Measurements from ENCODE around the gene WASF1. TPM values are rescaled to one million over a fixed set of nuclear protein-coding genes. Genes with fewer than 3 reads are reported as not detected.

Gene WASF1
- total RNA-seq (2014; rRNA removed; shearing (Covaris generic); ENCODE audit: low replicate concordance), result 9.0 and 18.0 TPM in 2 replicates

DNA sequence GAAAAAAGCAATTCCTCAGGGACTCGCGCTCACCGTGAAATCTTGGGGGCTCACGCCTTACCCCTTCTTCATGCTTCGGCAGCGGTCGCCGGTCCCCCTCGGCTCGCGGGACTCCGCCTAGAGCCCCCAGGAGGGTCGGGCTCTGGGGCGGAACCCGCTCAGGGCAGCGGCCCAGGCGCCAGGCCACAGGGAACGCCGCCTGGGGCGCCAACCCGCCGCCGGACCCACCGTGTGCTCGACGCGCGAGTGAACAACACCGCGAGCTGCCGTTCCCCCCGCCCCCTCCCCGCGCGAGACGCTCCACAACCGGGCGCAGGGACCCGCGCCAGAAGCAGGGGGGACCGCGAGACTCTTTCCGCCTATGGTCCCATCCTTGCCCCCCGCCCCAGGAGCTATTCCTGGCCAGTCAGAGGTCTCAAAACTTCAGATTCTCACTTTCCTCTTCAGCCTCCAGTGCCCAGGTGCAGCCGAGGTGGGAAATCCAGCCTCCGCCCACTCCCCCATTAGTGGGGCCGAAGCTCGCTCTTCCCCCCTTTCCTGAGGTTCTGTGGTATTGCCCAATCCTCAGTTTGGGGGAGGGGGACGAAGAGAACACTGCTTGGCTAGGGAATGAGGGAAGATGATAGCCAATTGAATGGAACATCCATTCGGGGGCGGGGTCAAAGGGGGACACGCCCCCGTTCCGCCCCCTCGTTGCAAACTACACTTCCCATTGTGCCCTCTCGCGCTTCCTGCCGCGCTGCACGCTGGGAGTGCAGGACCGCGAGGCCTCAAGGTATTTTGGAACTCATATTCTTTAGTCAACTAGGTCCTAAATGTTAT lies at the start of gene WASF1:
WASF1 (minus strand) TSS at position 265 of the 822 bp plus-strand sequence. CDS start 52,069 bp downstream, outside the sequence.
- Histone ChIP-seq H3K9me2 (replicated peaks; ENCODE audit: insufficient read depth, low read length) (no peaks in the 10 kb centered on the region), H3K9me3 (ENCODE audit: low read length) (no peaks in the 10 kb centered on the region), H2AFZ (ENCODE audit: low read length) (peak within 1 kb of the TSS; percentile 84), H3K79me2 (ENCODE audit: low read length) (peaks cover 82% of the 10 kb centered on the region), H3K36me3 (ENCODE audit: insufficient read depth, low read length) (peaks cover 25% of the 10 kb centered on the region), H3K4me1 (ENCODE audit: low read length) (peaks cover 53% of the 10 kb centered on the region), H3K4me3 (ENCODE audit: low read length) (peak within 1 kb of the TSS; percentile 95), H4K20me1 (ENCODE audit: insufficient read depth, low read depth, low read length) (peaks cover 6% of the 10 kb centered on the region; the same call in 1 of the 2 replicates), H3K4me2 (ENCODE audit: low read depth, low read length, poor library complexity, severe bottlenecking) (peak within 1 kb of the TSS; percentile 88), H3K27me3 (ENCODE audit: low read length) (no peaks in the 10 kb centered on the region), H3K9ac (ENCODE audit: low read length) (peak within 1 kb of the TSS; percentile 93), H3K27ac (ENCODE audit: low read length) (peak within 1 kb of the TSS; percentile 71)
- peak; percentile 97 for DNase-seq

- Histone ChIP-seq H3K4me2 (ENCODE audit: low read depth, low read length, poor library complexity, severe bottlenecking) (no peak overlapping the region), H3K36me3 (ENCODE audit: insufficient read depth, low read length) (peaks cover 48% of the 10 kb centered on the region), H3K27ac (ENCODE audit: low read length) (no peak overlapping the region), H2AFZ (ENCODE audit: low read length) (no peak overlapping the region), H3K9me3 (ENCODE audit: low read length) (no peaks in the 10 kb centered on the region), H4K20me1 (ENCODE audit: insufficient read depth, low read depth, low read length) (no peaks in the 10 kb centered on the region), H3K9me2 (replicated peaks; ENCODE audit: insufficient read depth, low read length) (no peaks in the 10 kb centered on the region), H3K4me3 (ENCODE audit: low read length) (no peak overlapping the region), H3K27me3 (ENCODE audit: low read length) (no peaks in the 10 kb centered on the region), H3K4me1 (ENCODE audit: low read length) (no peaks in the 10 kb centered on the region), H3K79me2 (ENCODE audit: low read length) (peaks cover 20% of the 10 kb centered on the region), H3K9ac (ENCODE audit: low read length) (no peak overlapping the region)
- no peak for DNase-seq
Measured at GRCh38 chr6:110226261-110226660, 46.8 kb upstream of the WASF1 start.

- no peak overlapping the region for H3K27ac ChIP-seq (ENCODE audit: low read length)
- no peak for DNase-seq
- H3K9me3 ChIP-seq (ENCODE audit: low read length), result no peaks in the 10 kb centered on the region
- H3K79me2 ChIP-seq (ENCODE audit: low read length), result peaks cover 23% of the 10 kb centered on the region
- H3K9ac ChIP-seq (ENCODE audit: low read length), result no peak overlapping the region
- H4K20me1 ChIP-seq (ENCODE audit: insufficient read depth, low read depth, low read length), result no peaks in the 10 kb centered on the region
- no peak overlapping the region for H3K4me3 ChIP-seq (ENCODE audit: low read length)
- peaks cover 63% of the 10 kb centered on the region for H3K36me3 ChIP-seq (ENCODE audit: insufficient read depth, low read length)
- no peak overlapping the region for H2AFZ ChIP-seq (ENCODE audit: low read length)
- H3K4me2 ChIP-seq (ENCODE audit: low read depth, low read length, poor library complexity, severe bottlenecking), result no peak overlapping the region
- H3K9me2 ChIP-seq (replicated peaks; ENCODE audit: insufficient read depth, low read length), result no peaks in the 10 kb centered on the region
- H3K4me1 ChIP-seq (ENCODE audit: low read length), result no peaks in the 10 kb centered on the region
- H3K27me3 ChIP-seq (ENCODE audit: low read length), result no peaks in the 10 kb centered on the region
Measured at GRCh38 chr6:110221738-110222137, 42.3 kb upstream of the WASF1 start.

DNA sequence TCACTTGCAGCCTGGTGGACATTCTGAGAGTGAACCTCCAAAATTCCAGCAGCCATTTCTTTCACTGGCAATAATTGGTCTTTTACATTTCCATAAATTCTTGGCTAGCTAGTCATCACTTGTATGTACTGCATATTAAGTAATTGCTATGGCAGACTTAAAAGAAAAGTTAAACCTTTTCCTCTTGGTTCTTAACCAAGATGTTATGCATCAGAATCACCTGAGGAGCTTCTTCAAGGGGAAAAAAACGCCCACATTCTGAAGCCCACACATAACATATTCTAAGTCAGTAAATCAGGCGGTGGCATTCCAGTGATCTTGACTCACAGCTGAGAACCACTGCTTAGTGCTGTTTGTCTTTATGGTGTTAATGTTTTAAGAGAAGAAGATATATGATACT lies 37.8 kb upstream of the WASF1 start:
- no peak overlapping the region for H3K4me3 ChIP-seq (ENCODE audit: low read length)
- no peak overlapping the region for H3K27ac ChIP-seq (ENCODE audit: low read length)
- peaks cover 22% of the 10 kb centered on the region for H3K79me2 ChIP-seq (ENCODE audit: low read length)
- no peaks in the 10 kb centered on the region for H3K4me1 ChIP-seq (ENCODE audit: low read length)
- H3K9ac ChIP-seq (ENCODE audit: low read length), result no peak overlapping the region
- no peak overlapping the region for H3K4me2 ChIP-seq (ENCODE audit: low read depth, low read length, poor library complexity, severe bottlenecking)
- H2AFZ ChIP-seq (ENCODE audit: low read length), result no peak overlapping the region
- H4K20me1 ChIP-seq (ENCODE audit: insufficient read depth, low read depth, low read length), result no peaks in the 10 kb centered on the region
- H3K9me3 ChIP-seq (ENCODE audit: low read length), result no peaks in the 10 kb centered on the region
- no peaks in the 10 kb centered on the region for H3K27me3 ChIP-seq (ENCODE audit: low read length)
- no peak for DNase-seq
- peaks cover 75% of the 10 kb centered on the region for H3K36me3 ChIP-seq (ENCODE audit: insufficient read depth, low read length)
- no peaks in the 10 kb centered on the region for H3K9me2 ChIP-seq (replicated peaks; ENCODE audit: insufficient read depth, low read length)

GRCh38 chr6:110216140-110216539 lies 36.7 kb upstream of the WASF1 start:
- Histone ChIP-seq H3K36me3 (ENCODE audit: insufficient read depth, low read length) (peaks cover 78% of the 10 kb centered on the region), H3K27ac (ENCODE audit: low read length) (no peak overlapping the region), H3K79me2 (ENCODE audit: low read length) (peaks cover 21% of the 10 kb centered on the region), H2AFZ (ENCODE audit: low read length) (no peak overlapping the region), H3K9me2 (replicated peaks; ENCODE audit: insufficient read depth, low read length) (no peaks in the 10 kb centered on the region), H3K4me1 (ENCODE audit: low read length) (no peaks in the 10 kb centered on the region), H3K9me3 (ENCODE audit: low read length) (no peaks in the 10 kb centered on the region), H3K27me3 (ENCODE audit: low read length) (no peaks in the 10 kb centered on the region), H4K20me1 (ENCODE audit: insufficient read depth, low read depth, low read length) (no peaks in the 10 kb centered on the region), H3K9ac (ENCODE audit: low read length) (no peak overlapping the region), H3K4me3 (ENCODE audit: low read length) (no peak overlapping the region), H3K4me2 (ENCODE audit: low read depth, low read length, poor library complexity, severe bottlenecking) (no peak overlapping the region)
- DNase-seq, result no peak

- no peak overlapping the region for H3K4me2 ChIP-seq (ENCODE audit: low read depth, low read length, poor library complexity, severe bottlenecking)
Measured at GRCh38 chr6:110214338-110214737, 34.9 kb upstream of the WASF1 start.

DNA sequence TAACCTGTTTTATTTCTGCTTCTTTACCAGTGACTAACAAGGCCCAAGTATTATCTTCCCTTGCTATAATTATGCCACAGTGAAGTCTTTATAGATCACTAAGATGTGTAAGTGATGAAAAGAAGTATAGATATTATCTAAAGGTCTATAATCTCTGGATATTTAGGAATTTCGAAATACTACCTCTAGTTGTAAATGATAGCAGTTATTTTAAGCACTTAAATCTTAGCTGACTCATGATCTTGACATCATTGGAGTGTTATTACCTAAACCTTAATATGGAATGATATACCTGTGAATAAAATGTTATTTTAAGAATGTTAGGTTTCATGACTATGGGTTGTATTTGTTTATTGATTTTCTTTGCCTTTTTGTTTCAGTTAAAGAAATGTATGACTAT lies 32.3 kb upstream of the WASF1 start:
- Histone ChIP-seq H3K27ac (ENCODE audit: low read length) (no peak overlapping the region), H2AFZ (ENCODE audit: low read length) (no peak overlapping the region), H3K9ac (ENCODE audit: low read length) (no peak overlapping the region), H3K27me3 (ENCODE audit: low read length) (no peaks in the 10 kb centered on the region), H3K4me2 (ENCODE audit: low read depth, low read length, poor library complexity, severe bottlenecking) (no peak overlapping the region), H3K36me3 (ENCODE audit: insufficient read depth, low read length) (peaks cover 73% of the 10 kb centered on the region), H3K4me3 (ENCODE audit: low read length) (no peak overlapping the region), H3K79me2 (ENCODE audit: low read length) (peaks cover 37% of the 10 kb centered on the region), H3K9me2 (replicated peaks; ENCODE audit: insufficient read depth, low read length) (no peaks in the 10 kb centered on the region), H3K9me3 (ENCODE audit: low read length) (no peaks in the 10 kb centered on the region), H4K20me1 (ENCODE audit: insufficient read depth, low read depth, low read length) (no peaks in the 10 kb centered on the region), H3K4me1 (ENCODE audit: low read length) (peaks cover 8% of the 10 kb centered on the region)
- DNase-seq, result no peak

More at GRCh38 chr6:110214338-110214737, 34.9 kb upstream of the WASF1 start:
- peaks cover 77% of the 10 kb centered on the region for H3K36me3 ChIP-seq (ENCODE audit: insufficient read depth, low read length)
- H3K9me3 ChIP-seq (ENCODE audit: low read length), result no peaks in the 10 kb centered on the region
- H3K79me2 ChIP-seq (ENCODE audit: low read length), result peaks cover 15% of the 10 kb centered on the region
- H3K27me3 ChIP-seq (ENCODE audit: low read length), result no peaks in the 10 kb centered on the region
- no peak overlapping the region for H2AFZ ChIP-seq (ENCODE audit: low read length)
- DNase-seq, result no peak
- H3K4me3 ChIP-seq (ENCODE audit: low read length), result no peak overlapping the region
- H4K20me1 ChIP-seq (ENCODE audit: insufficient read depth, low read depth, low read length), result no peaks in the 10 kb centered on the region
- no peaks in the 10 kb centered on the region for H3K9me2 ChIP-seq (replicated peaks; ENCODE audit: insufficient read depth, low read length)
- no peaks in the 10 kb centered on the region for H3K4me1 ChIP-seq (ENCODE audit: low read length)
- H3K9ac ChIP-seq (ENCODE audit: low read length), result no peak overlapping the region
- H3K27ac ChIP-seq (ENCODE audit: low read length), result peak overlapping the region; percentile 17; the same call in 1 of the 2 replicates

DNA sequence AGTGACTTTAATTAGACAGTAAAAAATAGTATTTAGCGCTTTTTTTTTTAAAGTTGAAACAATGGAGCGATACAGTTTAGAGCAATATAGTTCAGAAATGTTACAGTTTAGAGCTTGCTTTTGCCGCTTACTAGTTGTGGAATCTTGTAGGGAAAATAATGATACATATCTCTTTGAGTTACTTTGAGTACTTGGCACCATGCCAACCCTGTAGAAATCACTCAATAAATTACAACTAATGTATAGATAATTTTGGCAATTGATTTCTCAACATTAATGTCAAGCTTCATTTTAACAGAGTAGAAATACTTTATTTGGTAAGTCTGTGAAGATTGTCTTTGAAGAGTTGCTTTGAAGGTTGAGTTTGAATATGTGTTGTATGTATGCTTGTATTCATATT lies 28.2 kb upstream of the WASF1 start:
- Histone ChIP-seq H3K9me3 (ENCODE audit: low read length) (no peaks in the 10 kb centered on the region), H3K36me3 (ENCODE audit: insufficient read depth, low read length) (peaks cover 46% of the 10 kb centered on the region), H3K4me3 (ENCODE audit: low read length) (no peak overlapping the region), H3K27me3 (ENCODE audit: low read length) (no peaks in the 10 kb centered on the region), H3K9ac (ENCODE audit: low read length) (no peak overlapping the region), H2AFZ (ENCODE audit: low read length) (no peak overlapping the region), H3K9me2 (replicated peaks; ENCODE audit: insufficient read depth, low read length) (no peaks in the 10 kb centered on the region), H4K20me1 (ENCODE audit: insufficient read depth, low read depth, low read length) (no peaks in the 10 kb centered on the region), H3K79me2 (ENCODE audit: low read length) (peaks cover 64% of the 10 kb centered on the region), H3K4me2 (ENCODE audit: low read depth, low read length, poor library complexity, severe bottlenecking) (no peak overlapping the region), H3K4me1 (ENCODE audit: low read length) (peaks cover 48% of the 10 kb centered on the region), H3K27ac (ENCODE audit: low read length) (no peak overlapping the region; the same call in 1 of the 2 replicates)
- no peak for DNase-seq

Measured in Karpas-422 (cell line).